GM18505 (cell line): ENCODE results near the gene TPCN2.

Source experiments
- ATAC-seq: cut with Tn5 transposase; IDR thresholded peaks from one replicate; pipeline ENCODE4 v1.9.1; 2021; ENCODE audit not compliant: unreplicated experiment
- POLR2A ChIP-seq: IDR thresholded peaks from 4 replicates; pipeline ENCODE4 v1.6.1; 2011; ENCODE audit warnings: borderline replicate concordance; ENCODE audit not compliant: insufficient read depth, insufficient read length; ENCODE audit errors: extremely low read depth

The TPCN2 gene

GRCh38 chr11:69062873-69063651, 14.3 kb downstream of the TPCN2 start:
- no peak for TF ChIP-seq POLR2A
- no peak for ATAC-seq

GRCh38 chr11:69063652-69064260, 15.0 kb downstream of the TPCN2 start:
- no peak for ATAC-seq
- TF ChIP-seq POLR2A: no peak

GRCh38 chr11:69064394-69064957, 15.7 kb downstream of the TPCN2 start:
- ATAC-seq: no peak
- TF ChIP-seq POLR2A: no peak

GRCh38 chr11:69065147-69065710, 16.5 kb downstream of the TPCN2 start:
- TF ChIP-seq POLR2A: no peak
- no peak for ATAC-seq

GRCh38 chr11:69066122-69067112, 17.7 kb downstream of the TPCN2 start:
- no peak for TF ChIP-seq POLR2A
- ATAC-seq: no peak

- TF ChIP-seq POLR2A: no peak
- no peak for ATAC-seq
Observed at GRCh38 chr11:69067200-69067599, 18.5 kb downstream of the TPCN2 start.

- no peak for TF ChIP-seq POLR2A
- no peak for ATAC-seq
Observed at GRCh38 chr11:69071086-69071800, 22.5 kb downstream of the TPCN2 start.

GRCh38 chr11:69071956-69072355, 23.2 kb downstream of the TPCN2 start:
- TF ChIP-seq POLR2A: no peak
- ATAC-seq: no peak

GRCh38 chr11:69073469-69073868, 24.7 kb downstream of the TPCN2 start:
- TF ChIP-seq POLR2A: no peak
- ATAC-seq: no peak

GRCh38 chr11:69074375-69075140, 25.8 kb downstream of the TPCN2 start:
- no peak for ATAC-seq

GRCh38 chr11:69075421-69076128, 26.8 kb downstream of the TPCN2 start:
- no peak for TF ChIP-seq POLR2A
- no peak for ATAC-seq

More at GRCh38 chr11:69074375-69075140, 25.8 kb downstream of the TPCN2 start:
- no peak for TF ChIP-seq POLR2A
